BLaER1 treated with 17β-estradiol and CSF1 and Interleukin-3, amounts not matched to agents 10 nM and 100 nM (cell line): Measurements from ENCODE around the gene NEK2.
"Not testable (repeated sequence)": the region's sequence is repeated elsewhere in the genome, so short reads cannot be mapped to it uniquely, and the experiment has no call there.

Source experiments
- H3K27ac ChIP-seq, 11 experiments: shearing (Covaris generic); formaldehyde crosslinking; 2 replicates each; pipeline ENCODE4 v1.8.1; 2022
- H3K27me3 ChIP-seq, 11 experiments: shearing (Covaris generic); formaldehyde crosslinking; 2 replicates each; pipeline ENCODE4 v1.8.1; 2022
- H3K36me3 ChIP-seq, 11 experiments: shearing (Covaris generic); formaldehyde crosslinking; 2 replicates each; pipeline ENCODE4 v1.8.1; 2022
- H3K4me1 ChIP-seq, 10 experiments: shearing (Covaris generic); formaldehyde crosslinking; 2 replicates each; pipeline ENCODE4 v1.8.1; 2022
- H3K4me2 ChIP-seq, 11 experiments: shearing (Covaris generic); formaldehyde crosslinking; 2 replicates each; pipeline ENCODE4 v1.8.1; 2022
- H3K4me3 ChIP-seq, 10 experiments: shearing (Covaris generic); formaldehyde crosslinking; 2 replicates each; pipeline ENCODE4 v1.8.1; 2022
- H3K9ac ChIP-seq, 11 experiments: shearing (Covaris generic); formaldehyde crosslinking; 2 replicates each; pipeline ENCODE4 v1.8.1; 2022
- H3K9me3 ChIP-seq, 11 experiments: shearing (Covaris generic); formaldehyde crosslinking; replicated peaks in 1 of 11; 2 replicates each; pipeline ENCODE4 v1.8.1; 2022
- H4K20me1 ChIP-seq, 11 experiments: shearing (Covaris generic); formaldehyde crosslinking; 2 replicates each; pipeline ENCODE4 v1.8.1; 2022
- Cebpa-rat ChIP-seq, 11 experiments: shearing (Covaris generic); IDR thresholded peaks; 2 replicates each; pipeline ENCODE4 v1.8.1; 2022

NEK2 gene

DNA sequence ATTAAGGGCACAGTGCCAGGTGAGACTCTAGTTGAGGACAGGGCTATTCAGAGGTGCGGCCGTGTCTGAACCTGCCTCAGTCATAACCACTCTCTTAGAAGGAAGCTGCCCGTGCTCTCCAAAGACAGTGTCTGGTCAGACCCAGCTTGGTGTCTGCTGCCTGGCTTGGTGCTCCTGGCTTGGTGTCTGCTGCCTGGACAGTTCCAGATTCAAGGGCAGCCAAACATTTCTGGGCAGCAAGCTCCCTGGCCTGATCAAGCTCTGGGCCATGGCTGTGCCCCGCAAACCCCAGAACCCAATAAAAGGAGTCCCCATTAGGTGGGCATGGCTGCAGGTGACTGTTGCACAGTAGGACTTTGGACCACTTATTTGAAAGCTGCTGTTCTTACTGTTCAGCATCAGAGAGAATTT is 27.7 kb downstream of the NEK2 start:
- Histone ChIP-seq H3K27me3 (no peaks in the 10 kb centered on the region), H3K4me2 (no peak overlapping the region), H3K4me1 (peaks cover 7 to 14% (median 13%) of the 10 kb centered on the region in 10 experiments; a peak in 19 of 20 replicates), H3K36me3 (no peaks in the 10 kb centered on the region), H3K27ac (no peak overlapping the region), H4K20me1 (no peaks in the 10 kb centered on the region), H3K4me3 (no peak overlapping the region), H3K9me3 (no peaks in the 10 kb centered on the region), H3K9ac (no peak overlapping the region)
- no peak for TF ChIP-seq Cebpa-rat (IDR thresholded peaks at IDR 0.05)

GRCh38 chr1:211646566-211646965 is 28.9 kb downstream of the NEK2 start:
- peaks cover 7 to 16% (median 15%) of the 10 kb centered on the region in 10 experiments; a peak in 19 of 20 replicates for H3K4me1 ChIP-seq
- H3K9me3 ChIP-seq: no peaks in the 10 kb centered on the region
- no peak overlapping the region for H3K4me3 ChIP-seq
- H3K27me3 ChIP-seq: no peaks in the 10 kb centered on the region
- no peak overlapping the region for H3K27ac ChIP-seq
- no peak for TF ChIP-seq Cebpa-rat (IDR thresholded peaks at IDR 0.05)
- H3K4me2 ChIP-seq: no peak overlapping the region
- H3K36me3 ChIP-seq: no peaks in the 10 kb centered on the region
- no peaks in the 10 kb centered on the region for H4K20me1 ChIP-seq
- H3K9ac ChIP-seq: no peak overlapping the region

- peaks cover 7 to 16% (median 15%) of the 10 kb centered on the region in 10 experiments; a peak in 19 of 20 replicates for H3K4me1 ChIP-seq
Measured at GRCh38 chr1:211645601-211646000, 29.8 kb downstream of the NEK2 start.

DNA sequence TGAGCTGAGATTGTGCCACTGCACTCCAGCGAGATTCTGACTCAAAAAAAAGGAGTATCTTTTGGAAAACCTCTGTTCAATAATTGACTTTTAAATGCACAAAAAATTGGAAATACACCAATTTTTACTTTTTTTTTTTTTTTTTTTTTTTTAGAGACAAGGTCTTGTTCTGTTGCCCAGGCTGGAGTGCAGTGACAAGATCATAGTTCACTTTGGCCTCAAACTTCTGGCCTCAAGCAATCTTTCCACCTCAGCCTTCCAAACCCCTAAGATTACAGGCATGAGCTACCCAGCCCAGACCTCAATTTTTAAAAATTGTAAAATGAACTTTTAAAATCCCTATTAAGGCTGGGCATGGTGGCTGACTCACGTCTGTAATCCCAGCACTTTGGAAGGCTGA is 30.8 kb downstream of the NEK2 start:
- Histone ChIP-seq H3K4me2 (no peak overlapping the region), H3K27ac (no peak overlapping the region)
- TF ChIP-seq Cebpa-rat (IDR thresholded peaks at IDR 0.05): no peak

More at GRCh38 chr1:211645601-211646000, 29.8 kb downstream of the NEK2 start:
- not testable (repeated sequence) for H3K4me3 ChIP-seq, H4K20me1 ChIP-seq, H3K36me3 ChIP-seq, H3K9ac ChIP-seq, H3K27me3 ChIP-seq, H3K4me2 ChIP-seq, H3K27ac ChIP-seq, H3K9me3 ChIP-seq

DNA sequence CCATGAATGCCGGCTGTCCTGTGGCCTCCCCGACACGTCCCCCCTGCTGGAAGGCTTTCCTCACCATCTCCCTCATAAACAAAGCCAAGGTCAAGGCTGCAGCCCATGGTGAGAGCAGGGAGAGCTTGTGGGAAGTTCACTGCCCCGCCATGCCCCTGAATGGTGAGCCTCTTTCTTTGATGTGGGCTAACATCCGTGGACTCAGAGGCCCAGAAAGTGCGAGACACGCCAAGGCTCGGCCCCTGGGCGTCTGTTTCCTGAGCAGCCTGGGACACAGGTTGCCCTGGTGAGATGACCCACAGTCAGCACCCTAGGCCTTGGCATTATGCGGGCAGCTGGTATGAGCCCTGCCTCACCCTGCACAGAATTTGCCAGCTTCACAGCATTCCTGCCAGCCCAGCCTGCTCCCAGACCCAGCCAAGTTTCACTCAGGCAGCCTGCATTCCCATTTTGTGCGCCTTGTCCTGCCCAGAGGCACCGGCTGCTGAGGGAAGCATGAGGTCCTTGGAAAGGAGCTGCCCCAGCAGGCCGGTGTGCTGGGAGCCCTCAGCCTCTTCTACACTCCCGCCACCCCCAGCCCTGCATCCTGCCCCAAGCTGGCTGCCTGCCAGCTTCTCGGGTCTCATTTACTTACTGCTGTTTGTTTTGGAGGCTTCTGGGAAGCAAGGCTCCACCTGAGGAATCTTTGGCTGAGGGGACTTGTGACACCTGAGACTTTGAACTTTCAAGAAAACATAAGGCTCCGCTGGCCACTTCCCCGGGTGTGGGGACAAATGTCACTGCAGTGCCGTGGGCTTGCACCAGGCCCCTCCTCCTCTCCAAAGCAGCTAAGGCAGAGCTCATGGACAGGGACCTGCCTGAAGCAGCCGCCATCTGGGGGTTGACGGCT is 31.9 kb downstream of the NEK2 start:
- peak overlapping the region; percentile 1 to 61 (median 50); a peak in 20 of 22 replicates for H3K4me2 ChIP-seq
- H3K36me3 ChIP-seq: no peaks in the 10 kb centered on the region
- H3K9me3 ChIP-seq: no peaks in the 10 kb centered on the region
- H3K9ac ChIP-seq: no peak overlapping the region
- H4K20me1 ChIP-seq: no peaks in the 10 kb centered on the region
- no peak overlapping the region for H3K27ac ChIP-seq
- H3K4me1 ChIP-seq: peaks cover 7 to 16% (median 15%) of the 10 kb centered on the region in 10 experiments; a peak in 19 of 20 replicates
- no peak overlapping the region for H3K4me3 ChIP-seq
- H3K27me3 ChIP-seq: no peaks in the 10 kb centered on the region
- TF ChIP-seq Cebpa-rat (IDR thresholded peaks at IDR 0.05): no peak

More for the DNA sequence above, 30.8 kb downstream of the NEK2 start:
- Histone ChIP-seq H3K9me3 (no peaks in the 10 kb centered on the region), H3K4me1 (peaks cover 7 to 16% (median 15%) of the 10 kb centered on the region in 10 experiments; a peak in 19 of 20 replicates), H4K20me1 (no peaks in the 10 kb centered on the region), H3K4me3 (no peak overlapping the region), H3K27me3 (no peaks in the 10 kb centered on the region), H3K9ac (no peak overlapping the region), H3K36me3 (no peaks in the 10 kb centered on the region)

- no peaks in the 10 kb centered on the region for H3K27me3 ChIP-seq
- no peak overlapping the region for H3K9ac ChIP-seq
- H3K4me1 ChIP-seq: peaks cover 7 to 16% (median 15%) of the 10 kb centered on the region in 10 experiments; a peak in 19 of 20 replicates
- no peak overlapping the region for H3K27ac ChIP-seq
- H3K9me3 ChIP-seq: no peaks in the 10 kb centered on the region
- H3K4me3 ChIP-seq: no peak overlapping the region
- H3K4me2 ChIP-seq: peak overlapping the region in 8 of 11 experiments; percentile 27 to 61 (median 51); a peak in 15 of 22 replicates
- H4K20me1 ChIP-seq: no peaks in the 10 kb centered on the region
- no peak for TF ChIP-seq Cebpa-rat (IDR thresholded peaks at IDR 0.05)
- no peaks in the 10 kb centered on the region for H3K36me3 ChIP-seq
Measured at GRCh38 chr1:211642870-211643269, 32.6 kb downstream of the NEK2 start.

- no peak overlapping the region for H3K27ac ChIP-seq
- peaks cover 7 to 16% (median 15%) of the 10 kb centered on the region in 10 experiments; a peak in 19 of 20 replicates for H3K4me1 ChIP-seq
- no peaks in the 10 kb centered on the region for H3K9me3 ChIP-seq
- H3K27me3 ChIP-seq: no peaks in the 10 kb centered on the region
- no peak overlapping the region for H3K4me3 ChIP-seq
- no peak for TF ChIP-seq Cebpa-rat (IDR thresholded peaks at IDR 0.05)
- H4K20me1 ChIP-seq: no peaks in the 10 kb centered on the region
- no peak overlapping the region for H3K4me2 ChIP-seq
- no peak overlapping the region for H3K9ac ChIP-seq
- H3K36me3 ChIP-seq: no peaks in the 10 kb centered on the region
Measured at GRCh38 chr1:211641942-211642341, 33.5 kb downstream of the NEK2 start.

DNA sequence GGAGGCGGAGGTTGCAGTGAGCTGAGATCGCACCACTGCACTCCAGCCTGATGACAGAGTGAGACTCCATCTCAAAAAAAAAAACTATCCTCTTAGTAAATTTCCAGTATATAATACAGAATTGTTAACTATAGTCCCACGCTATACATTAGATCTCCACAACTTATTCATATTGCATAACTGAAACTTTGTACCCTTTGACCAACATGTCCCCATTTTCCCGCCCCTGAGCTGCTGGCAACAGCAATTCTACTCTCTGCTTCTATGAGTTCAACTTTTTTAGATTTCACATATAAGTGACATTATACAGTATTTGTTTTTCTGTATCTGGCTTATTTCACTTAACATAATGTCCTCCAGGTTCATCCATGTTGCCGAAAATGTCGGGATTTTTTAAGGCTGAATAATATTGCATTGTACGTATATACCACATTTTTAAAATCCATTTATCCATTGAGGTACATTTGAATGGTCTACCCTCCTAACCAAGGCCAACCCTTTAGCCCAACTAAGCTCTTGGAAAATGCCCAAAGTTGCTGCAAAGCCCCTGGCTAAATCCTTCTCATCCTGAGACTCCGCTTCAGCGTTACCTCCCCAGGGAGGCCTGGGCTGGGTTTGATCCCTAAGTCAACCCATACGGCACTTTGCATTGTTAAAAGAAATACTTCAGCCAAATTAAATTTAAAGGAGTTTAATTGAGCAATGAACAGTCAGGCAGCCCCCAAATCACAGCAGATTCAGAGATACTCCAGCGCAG is 34.2 kb downstream of the NEK2 start:
- H3K9me3 ChIP-seq: no peaks in the 10 kb centered on the region
- H3K9ac ChIP-seq: no peak overlapping the region
- peaks cover 7 to 16% (median 15%) of the 10 kb centered on the region in 10 experiments; a peak in 19 of 20 replicates for H3K4me1 ChIP-seq
- H3K27me3 ChIP-seq: peaks cover 0 to 3% (median 0%) of the 10 kb centered on the region in 11 experiments; a peak in 2 of 22 replicates
- H3K36me3 ChIP-seq: no peaks in the 10 kb centered on the region
- H3K27ac ChIP-seq: no peak overlapping the region
- no peak overlapping the region for H3K4me2 ChIP-seq
- no peak for TF ChIP-seq Cebpa-rat (IDR thresholded peaks at IDR 0.05)
- H4K20me1 ChIP-seq: no peaks in the 10 kb centered on the region
- no peak overlapping the region for H3K4me3 ChIP-seq

DNA sequence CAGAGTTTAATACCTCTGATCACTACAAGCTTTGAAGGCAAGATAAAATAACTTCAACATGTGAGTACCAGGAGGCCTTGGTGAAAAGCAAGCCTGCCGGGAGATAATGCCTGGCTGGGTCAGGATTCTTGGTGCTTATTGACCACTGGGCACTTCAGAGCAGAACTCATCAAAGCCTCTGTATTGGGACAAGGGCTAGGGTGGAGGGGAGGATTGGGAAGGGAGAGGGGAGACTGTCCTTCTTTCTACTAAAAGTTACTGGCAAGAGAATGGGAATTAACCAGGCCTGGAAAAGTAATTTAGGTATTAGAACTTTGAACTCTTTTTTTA is 35.2 kb downstream of the NEK2 start:
- H3K9me3 ChIP-seq: no peaks in the 10 kb centered on the region

More for the DNA sequence above, 35.2 kb downstream of the NEK2 start:
- Histone ChIP-seq H4K20me1 (no peaks in the 10 kb centered on the region), H3K4me1 (peaks cover 7 to 16% (median 15%) of the 10 kb centered on the region in 10 experiments; a peak in 19 of 20 replicates), H3K4me2 (no peak overlapping the region), H3K36me3 (no peaks in the 10 kb centered on the region), H3K4me3 (no peak overlapping the region), H3K9ac (no peak overlapping the region), H3K27me3 (peaks cover 0 to 6% (median 0%) of the 10 kb centered on the region in 11 experiments; a peak in 3 of 22 replicates), H3K27ac (no peak overlapping the region)
- no peak for TF ChIP-seq Cebpa-rat (IDR thresholded peaks at IDR 0.05)
